Measurements from ENCODE around the gene ABLIM3. TPM values are rescaled to one million over a fixed set of nuclear protein-coding genes. Genes with fewer than 3 reads are reported as not detected.

The ABLIM3 gene
- total RNA-seq, 4 donors from 2014 or later, result 14.8 to 50.7 (median 25.4) TPM

DNA sequence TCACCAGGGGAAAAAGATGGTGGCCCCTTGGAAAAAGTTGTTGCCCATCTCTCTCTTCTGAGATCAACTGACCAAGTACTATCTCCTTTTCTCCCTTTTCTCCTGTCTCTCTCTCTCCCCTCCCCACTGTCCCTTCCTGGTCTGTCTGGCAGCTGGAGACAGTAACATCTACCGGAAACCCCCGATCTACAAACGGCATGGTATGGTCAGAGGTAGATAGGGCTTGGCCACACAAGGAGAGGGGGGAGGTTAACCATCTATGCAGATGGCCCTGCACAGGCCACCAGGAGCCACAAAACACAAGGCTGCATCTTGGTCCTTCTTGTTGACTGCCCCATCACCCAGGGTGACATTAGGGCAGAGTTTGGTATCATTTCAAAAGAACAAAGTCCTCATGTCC is 101.0 kb downstream of the ABLIM3 start:
- 94% methylated on average over 3 of the region's 3 CpGs; no CpG with 5 or more reads in 1 of the 2 donors for whole genome bisulfite sequencing, 2 donors (ENCODE audit: low coverage in 1 of 2)
- TF ChIP-seq POLR2AphosphoS5 (IDR thresholded peaks at IDR 0.05), result no peak
- TF ChIP-seq, protein P1, sequence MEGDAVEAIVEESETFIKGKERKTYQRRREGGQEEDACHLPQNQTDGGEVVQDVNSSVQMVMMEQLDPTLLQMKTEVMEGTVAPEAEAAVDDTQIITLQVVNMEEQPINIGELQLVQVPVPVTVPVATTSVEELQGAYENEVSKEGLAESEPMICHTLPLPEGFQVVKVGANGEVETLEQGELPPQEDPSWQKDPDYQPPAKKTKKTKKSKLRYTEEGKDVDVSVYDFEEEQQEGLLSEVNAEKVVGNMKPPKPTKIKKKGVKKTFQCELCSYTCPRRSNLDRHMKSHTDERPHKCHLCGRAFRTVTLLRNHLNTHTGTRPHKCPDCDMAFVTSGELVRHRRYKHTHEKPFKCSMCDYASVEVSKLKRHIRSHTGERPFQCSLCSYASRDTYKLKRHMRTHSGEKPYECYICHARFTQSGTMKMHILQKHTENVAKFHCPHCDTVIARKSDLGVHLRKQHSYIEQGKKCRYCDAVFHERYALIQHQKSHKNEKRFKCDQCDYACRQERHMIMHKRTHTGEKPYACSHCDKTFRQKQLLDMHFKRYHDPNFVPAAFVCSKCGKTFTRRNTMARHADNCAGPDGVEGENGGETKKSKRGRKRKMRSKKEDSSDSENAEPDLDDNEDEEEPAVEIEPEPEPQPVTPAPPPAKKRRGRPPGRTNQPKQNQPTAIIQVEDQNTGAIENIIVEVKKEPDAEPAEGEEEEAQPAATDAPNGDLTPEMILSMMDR (IDR thresholded peaks at IDR 0.05), result no peak
- no peak for TF ChIP-seq POLR2A (IDR thresholded peaks at IDR 0.05)
- TF ChIP-seq EP300 (IDR thresholded peaks at IDR 0.05), result no peak

DNA sequence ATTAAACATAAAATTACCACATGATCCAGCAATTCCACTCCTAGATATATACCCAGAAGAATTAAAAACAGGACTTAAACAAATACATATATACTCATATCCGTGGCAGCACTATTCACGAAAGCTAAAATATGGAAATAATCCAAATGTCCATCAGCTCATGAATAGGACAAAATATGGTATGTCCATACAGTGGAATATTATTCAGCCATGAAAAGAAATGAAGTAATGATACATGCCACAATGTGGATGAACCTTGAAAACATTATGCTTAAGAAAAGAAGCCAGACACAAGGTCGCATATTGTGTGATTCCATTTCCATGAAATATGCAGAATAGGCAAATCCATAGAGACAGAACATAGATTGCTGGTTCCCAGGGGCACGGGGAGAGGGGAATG is 105.6 kb downstream of the ABLIM3 start:
- Histone ChIP-seq H3K4me3 (no peak overlapping the region), H3K36me3 (peaks cover 0 to 97% of the 10 kb centered on the region in 2 donors)
- no peak for ATAC-seq

More for the DNA sequence above, 101.0 kb downstream of the ABLIM3 start:
- ATAC-seq, result no peak
- H3K27ac ChIP-seq, result no peak overlapping the region
- H3K36me3 ChIP-seq, result peaks cover 0 to 88% of the 10 kb centered on the region in 2 donors
- no peak overlapping the region for H3K4me3 ChIP-seq
- H3K9me3 ChIP-seq, result no peaks in the 10 kb centered on the region
- no peaks in the 10 kb centered on the region for H3K27me3 ChIP-seq
- H3K4me1 ChIP-seq, result no peaks in the 10 kb centered on the region

DNA sequence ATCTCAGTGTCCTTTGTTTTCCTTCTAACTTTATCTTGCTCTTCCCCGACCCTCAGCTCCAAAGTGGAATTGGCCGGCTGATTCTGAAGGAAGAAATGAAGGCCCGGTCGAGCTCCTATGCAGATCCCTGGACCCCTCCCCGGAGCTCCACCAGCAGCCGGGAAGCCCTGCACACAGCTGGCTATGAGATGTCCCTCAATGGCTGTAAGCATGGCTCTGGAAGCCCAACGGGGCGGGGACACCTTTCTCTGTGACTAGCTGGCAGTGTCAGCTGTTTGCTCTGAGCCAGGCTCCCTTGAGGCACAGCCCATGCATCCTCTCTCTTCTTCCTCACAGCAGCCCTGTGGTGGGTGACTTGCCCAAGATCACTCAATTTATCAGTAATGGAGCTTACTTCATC is 106.4 kb downstream of the ABLIM3 start:
- no peak overlapping the region for H3K27ac ChIP-seq
- H3K4me3 ChIP-seq, result no peak overlapping the region
- H3K4me1 ChIP-seq, result no peaks in the 10 kb centered on the region
- no peaks in the 10 kb centered on the region for H3K9me3 ChIP-seq
- no CpG with 5 or more reads among the region's 8 CpGs for WGBS, 2 donors (ENCODE audit: low coverage in 1 of 2)
- TF ChIP-seq EP300 (IDR thresholded peaks at IDR 0.05) (no peak), POLR2AphosphoS5 (IDR thresholded peaks at IDR 0.05) (no peak), POLR2A (IDR thresholded peaks at IDR 0.05) (no peak)
- TF ChIP-seq, protein P1 (IDR thresholded peaks at IDR 0.05), result no peak
- H3K27me3 ChIP-seq, result no peaks in the 10 kb centered on the region
- peaks cover 0 to 97% of the 10 kb centered on the region in 2 donors for H3K36me3 ChIP-seq
- ATAC-seq, result no peak

More for the DNA sequence above, 105.6 kb downstream of the ABLIM3 start:
- Histone ChIP-seq H3K27me3 (no peaks in the 10 kb centered on the region), H3K27ac (no peak overlapping the region), H3K9me3 (no peaks in the 10 kb centered on the region), H3K4me1 (no peaks in the 10 kb centered on the region)
- TF ChIP-seq EP300 (IDR thresholded peaks at IDR 0.05) (no peak), POLR2AphosphoS5 (IDR thresholded peaks at IDR 0.05) (no peak), POLR2A (IDR thresholded peaks at IDR 0.05) (no peak)
- TF ChIP-seq, protein P1 (IDR thresholded peaks at IDR 0.05), result no peak
- WGBS, 2 donors (ENCODE audit: low coverage in 1 of 2), result 88 to 92% methylated on average over 4 of the region's 4 CpGs

DNA sequence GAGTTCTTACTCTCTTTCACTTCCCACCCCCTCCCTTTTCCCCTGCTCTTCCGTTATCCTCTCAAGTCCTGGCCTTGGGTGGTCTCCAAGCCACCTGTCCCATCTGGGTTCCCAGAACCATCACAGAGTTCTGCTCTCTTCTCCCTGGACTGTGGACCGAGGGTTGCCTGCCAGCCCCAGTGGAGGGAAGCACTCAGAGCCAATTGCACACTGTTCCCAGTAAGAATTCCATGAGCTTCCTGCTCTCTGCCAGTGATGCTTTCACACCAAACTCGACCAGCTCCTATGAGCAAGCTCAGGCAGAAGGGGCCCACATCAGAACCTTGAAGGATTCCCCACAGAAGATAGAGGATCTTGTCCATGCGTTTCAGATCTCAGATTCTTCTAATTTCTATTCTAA is 110.3 kb downstream of the ABLIM3 start:
- no peak for ATAC-seq
- TF ChIP-seq EP300 (IDR thresholded peaks at IDR 0.05) (no peak), POLR2A (IDR thresholded peaks at IDR 0.05) (no peak), POLR2AphosphoS5 (IDR thresholded peaks at IDR 0.05) (no peak)
- TF ChIP-seq, protein P1 (IDR thresholded peaks at IDR 0.05), result no peak
- H3K4me1 ChIP-seq, result no peaks in the 10 kb centered on the region
- H3K9me3 ChIP-seq, result no peaks in the 10 kb centered on the region
- WGBS, 2 donors (ENCODE audit: low coverage in 1 of 2), result 32 to 86% methylated on average over 2 to 3 of the region's 4 CpGs
- H3K27me3 ChIP-seq, result no peaks in the 10 kb centered on the region
- no peak overlapping the region for H3K27ac ChIP-seq
- no peak overlapping the region for H3K4me3 ChIP-seq
- H3K36me3 ChIP-seq, result peaks cover 0 to 86% of the 10 kb centered on the region in 2 donors

DNA sequence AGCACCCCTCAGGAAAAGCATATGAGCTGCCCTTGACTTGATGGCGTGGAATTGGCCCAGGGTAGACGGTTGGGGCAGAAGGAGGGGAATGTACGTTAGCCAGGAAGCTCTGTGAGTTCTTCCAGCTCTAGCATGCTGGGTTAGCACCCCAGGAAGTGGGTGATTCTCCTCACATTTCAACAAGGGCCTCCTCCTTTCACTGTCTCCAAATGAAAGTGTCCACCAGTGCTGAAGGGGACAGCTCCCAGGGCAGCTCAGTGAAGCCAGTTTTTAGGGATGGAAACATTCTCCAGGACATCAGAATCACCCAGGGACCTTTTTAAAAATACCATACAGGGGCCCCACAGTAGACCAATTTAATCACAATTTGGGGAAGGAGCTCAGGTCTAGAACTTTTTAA is 113.2 kb downstream of the ABLIM3 start:
- no peaks in the 10 kb centered on the region for H3K27me3 ChIP-seq
- TF ChIP-seq EP300 (IDR thresholded peaks at IDR 0.05) (no peak), POLR2AphosphoS5 (IDR thresholded peaks at IDR 0.05) (no peak), POLR2A (IDR thresholded peaks at IDR 0.05) (no peak)
- TF ChIP-seq, protein P1 (IDR thresholded peaks at IDR 0.05), result no peak
- no peaks in the 10 kb centered on the region for H3K4me1 ChIP-seq
- ATAC-seq, result no peak
- H3K9me3 ChIP-seq, result no peaks in the 10 kb centered on the region
- peaks cover 0 to 70% of the 10 kb centered on the region in 2 donors for H3K36me3 ChIP-seq
- 33% methylated on average over 3 of the region's 3 CpGs; no CpG with 5 or more reads in 1 of the 2 donors for WGBS, 2 donors (ENCODE audit: low coverage in 1 of 2)
- H3K4me3 ChIP-seq, result no peak overlapping the region
- H3K27ac ChIP-seq, result no peak overlapping the region

All from gastroesophageal sphincter (tissue), 4 donors.